Nephron (organoid): ENCODE data around the gene TBC1D25.

Experiments used
- H3K27ac Mint-ChIP-seq, 3 experiments: 2 replicates each; pipeline ENCODE4 v1.8.0; 2020; ENCODE audit warnings: mixed read lengths in 3 of 3, mild to moderate bottlenecking in 2 of 3, moderate library complexity in 1 of 3
- H3K27me3 Mint-ChIP-seq: 2 replicates; pipeline ENCODE4 v1.8.0; 2021; ENCODE audit warnings: low read depth, mild to moderate bottlenecking, moderate library complexity, mixed read lengths
- H3K36me3 Mint-ChIP-seq: 2 replicates; pipeline ENCODE4 v1.8.0; 2020; ENCODE audit warnings: low read depth, mixed read lengths
- H3K4me1 Mint-ChIP-seq: 2 replicates; pipeline ENCODE4 v1.8.0; 2020; ENCODE audit warnings: mixed read lengths
- H3K4me3 Mint-ChIP-seq, 3 experiments: 2 replicates each; pipeline ENCODE4 v1.8.0; 2020; ENCODE audit warnings: mild to moderate bottlenecking in 3 of 3, mixed read lengths in 3 of 3, moderate library complexity in 2 of 3
- H3K9me3 Mint-ChIP-seq: 2 replicates; pipeline ENCODE4 v1.8.0; 2020; ENCODE audit warnings: mixed read lengths
- CTCF ChIP-seq, 3 experiments: fragments of 200-600 bp; sonication (generic); IDR thresholded peaks; one replicate each; pipeline ENCODE4 v1.5.0; 2021; ENCODE audit warnings: antibody characterized with exemption in 3 of 3; ENCODE audit not compliant: unreplicated experiment in 3 of 3

The TBC1D25 gene

GRCh38 chrX:48493890-48494364 lies 45.6 kb upstream of the TBC1D25 start:
- no peaks in the 10 kb centered on the region for H3K36me3 Mint-ChIP-seq
- H3K9me3 Mint-ChIP-seq, result peaks cover 6% of the 10 kb centered on the region
- H3K27ac Mint-ChIP-seq, result no peak overlapping the region
- no peaks in the 10 kb centered on the region for H3K4me1 Mint-ChIP-seq
- TF ChIP-seq CTCF (IDR thresholded peaks at IDR 0.05; ENCODE audit: unreplicated experiment in 3 of 3), result peak; percentile 16 to 43 (median 24)
- no peak overlapping the region for H3K4me3 Mint-ChIP-seq
- peaks cover 10% of the 10 kb centered on the region for H3K27me3 Mint-ChIP-seq

DNA sequence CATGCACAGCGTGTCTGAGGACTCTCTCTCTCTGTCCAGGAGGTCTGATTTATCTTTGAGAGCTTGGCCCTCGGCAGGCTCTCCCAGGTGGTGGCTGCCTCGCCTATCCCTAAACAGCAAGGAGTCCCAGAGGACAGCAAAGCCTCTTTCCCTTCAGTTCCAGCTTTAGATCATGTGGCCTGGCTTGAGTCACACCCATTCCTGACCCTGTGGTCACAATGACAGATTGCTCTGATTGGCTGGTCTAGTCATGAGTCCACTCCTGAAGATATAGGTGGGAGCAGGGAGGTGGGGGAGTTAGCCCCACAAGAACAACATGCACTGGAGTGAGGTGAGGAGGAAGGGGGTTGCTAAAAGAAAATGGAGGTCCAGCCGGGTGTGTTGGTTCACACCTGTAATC lies 42.9 kb upstream of the TBC1D25 start:
- H3K27me3 Mint-ChIP-seq, result peaks cover 3% of the 10 kb centered on the region
- no peak for TF ChIP-seq CTCF (IDR thresholded peaks at IDR 0.05; ENCODE audit: unreplicated experiment in 3 of 3)
- peaks cover 9% of the 10 kb centered on the region for H3K9me3 Mint-ChIP-seq
- H3K36me3 Mint-ChIP-seq, result no peaks in the 10 kb centered on the region
- no peak overlapping the region for H3K27ac Mint-ChIP-seq
- H3K4me3 Mint-ChIP-seq, result no peak overlapping the region
- H3K4me1 Mint-ChIP-seq, result no peaks in the 10 kb centered on the region

- peaks cover 3% of the 10 kb centered on the region for H3K27me3 Mint-ChIP-seq
- no peaks in the 10 kb centered on the region for H3K4me1 Mint-ChIP-seq
- H3K9me3 Mint-ChIP-seq, result peaks cover 9% of the 10 kb centered on the region
- no peaks in the 10 kb centered on the region for H3K36me3 Mint-ChIP-seq
- no peak for TF ChIP-seq CTCF (IDR thresholded peaks at IDR 0.05; ENCODE audit: unreplicated experiment in 3 of 3)
- no peak overlapping the region for H3K27ac Mint-ChIP-seq
- H3K4me3 Mint-ChIP-seq, result no peak overlapping the region
Observed at GRCh38 chrX:48497871-48498270, 41.6 kb upstream of the TBC1D25 start.

GRCh38 chrX:48498374-48498809 lies 41.1 kb upstream of the TBC1D25 start:
- Mint-ChIP-seq H3K4me1 (no peaks in the 10 kb centered on the region), H3K36me3 (no peaks in the 10 kb centered on the region), H3K9me3 (peaks cover 11% of the 10 kb centered on the region), H3K4me3 (no peak overlapping the region), H3K27ac (no peak overlapping the region), H3K27me3 (peaks cover 3% of the 10 kb centered on the region)
- no peak for TF ChIP-seq CTCF (IDR thresholded peaks at IDR 0.05; ENCODE audit: unreplicated experiment in 3 of 3)

GRCh38 chrX:48504261-48504660 lies 35.3 kb upstream of the TBC1D25 start:
- TF ChIP-seq CTCF (IDR thresholded peaks at IDR 0.05; ENCODE audit: unreplicated experiment in 3 of 3), result no peak
- no peaks in the 10 kb centered on the region for H3K36me3 Mint-ChIP-seq
- H3K4me1 Mint-ChIP-seq, result no peaks in the 10 kb centered on the region
- no peaks in the 10 kb centered on the region for H3K27me3 Mint-ChIP-seq
- no peak overlapping the region for H3K27ac Mint-ChIP-seq
- no peak overlapping the region for H3K4me3 Mint-ChIP-seq
- peaks cover 11% of the 10 kb centered on the region for H3K9me3 Mint-ChIP-seq

- Mint-ChIP-seq H3K27me3 (no peaks in the 10 kb centered on the region), H3K27ac (no peak overlapping the region), H3K9me3 (peaks cover 12% of the 10 kb centered on the region), H3K4me3 (no peak overlapping the region), H3K36me3 (no peaks in the 10 kb centered on the region), H3K4me1 (no peaks in the 10 kb centered on the region)
- no peak for TF ChIP-seq CTCF (IDR thresholded peaks at IDR 0.05; ENCODE audit: unreplicated experiment in 3 of 3)
Observed at GRCh38 chrX:48505481-48505880, 34.0 kb upstream of the TBC1D25 start.
